Duodenal mucosa (tissue), 2 donors: ENCODE results near the gene TTC13.

Source experiments
- H3K27ac ChIP-seq: one replicate; pipeline ENCODE4 v1.7.0; 2013; ENCODE audit warnings: low read depth, low read length
- H3K27me3 ChIP-seq, 2 donors: one replicate each; pipeline ENCODE4 v1.7.0; 2013; ENCODE audit warnings: low read length in 2 of 2, control low read depth in 1 of 2; ENCODE audit not compliant: insufficient read depth in 2 of 2, control insufficient read depth in 1 of 2
- H3K36me3 ChIP-seq, 2 donors: one replicate each; pipeline ENCODE4 v1.7.0; 2013; ENCODE audit warnings: low read length in 2 of 2, control low read depth in 1 of 2; ENCODE audit not compliant: insufficient read depth in 2 of 2, control insufficient read depth in 1 of 2
- H3K4me1 ChIP-seq, 2 donors: one replicate each; pipeline ENCODE4 v1.7.0; 2013; ENCODE audit warnings: low read length in 2 of 2, control low read depth in 1 of 2; ENCODE audit not compliant: insufficient read depth in 2 of 2, control insufficient read depth in 1 of 2
- H3K4me3 ChIP-seq, 2 donors: one replicate each; pipeline ENCODE4 v1.7.0; 2013; ENCODE audit warnings: low read length in 2 of 2, low read depth in 1 of 2
- H3K9ac ChIP-seq, 2 donors: one replicate each; pipeline ENCODE4 v1.7.0; 2013; ENCODE audit warnings: low read length in 2 of 2, low read depth in 1 of 2
- H3K9me3 ChIP-seq, 2 donors: one replicate each; pipeline ENCODE4 v1.7.0; 2013; ENCODE audit warnings: low read length in 2 of 2, control low read depth in 1 of 2; ENCODE audit not compliant: control insufficient read depth in 1 of 2

Gene TTC13

DNA sequence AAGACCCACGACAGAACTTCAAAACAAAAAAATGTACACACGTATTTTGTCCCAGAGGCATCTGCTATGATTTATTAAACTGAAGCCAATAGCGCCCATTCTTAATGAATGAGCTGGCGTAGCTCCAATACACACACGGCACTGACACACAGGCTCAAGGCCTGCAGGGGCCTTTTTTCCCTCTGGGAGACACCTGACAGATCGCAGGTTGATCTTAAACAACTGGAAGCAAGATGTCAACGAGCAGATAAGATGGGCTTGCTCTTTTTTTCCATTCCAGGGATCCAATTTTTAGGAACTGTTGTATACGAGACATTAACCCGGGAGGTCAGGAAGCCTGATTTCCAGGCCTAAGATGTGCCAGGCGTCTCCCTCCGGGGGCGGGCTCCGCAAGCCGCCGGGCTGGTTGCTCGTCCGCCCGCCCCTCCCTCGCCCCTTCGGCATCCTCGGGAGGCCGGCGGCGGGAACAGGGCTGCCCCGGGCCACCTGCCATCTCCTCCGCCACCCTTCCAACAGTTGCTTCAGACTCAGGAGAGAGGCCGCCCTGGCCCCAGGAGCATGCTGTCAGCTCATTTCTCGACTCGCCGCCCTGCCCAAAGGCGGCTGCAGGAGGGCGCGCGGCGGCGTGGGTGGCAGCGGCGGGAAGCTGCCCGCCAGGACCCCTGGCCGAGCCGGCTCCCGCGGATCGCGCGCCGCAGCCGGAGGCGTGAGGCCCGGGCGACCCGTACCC is 735 bp downstream of the TTC13 start:
- Histone ChIP-seq H3K36me3 (peaks cover 9% of the 10 kb centered on the region in 2 donors), H3K4me3 (peak overlapping the region; percentile 73 to 95), H3K4me1 (peaks cover 17 to 28% of the 10 kb centered on the region in 2 donors), H3K27me3 (no peaks in the 10 kb centered on the region), H3K27ac (no peak overlapping the region), H3K9ac (peak overlapping the region; percentile 46 to 52), H3K9me3 (no peaks in the 10 kb centered on the region)

DNA sequence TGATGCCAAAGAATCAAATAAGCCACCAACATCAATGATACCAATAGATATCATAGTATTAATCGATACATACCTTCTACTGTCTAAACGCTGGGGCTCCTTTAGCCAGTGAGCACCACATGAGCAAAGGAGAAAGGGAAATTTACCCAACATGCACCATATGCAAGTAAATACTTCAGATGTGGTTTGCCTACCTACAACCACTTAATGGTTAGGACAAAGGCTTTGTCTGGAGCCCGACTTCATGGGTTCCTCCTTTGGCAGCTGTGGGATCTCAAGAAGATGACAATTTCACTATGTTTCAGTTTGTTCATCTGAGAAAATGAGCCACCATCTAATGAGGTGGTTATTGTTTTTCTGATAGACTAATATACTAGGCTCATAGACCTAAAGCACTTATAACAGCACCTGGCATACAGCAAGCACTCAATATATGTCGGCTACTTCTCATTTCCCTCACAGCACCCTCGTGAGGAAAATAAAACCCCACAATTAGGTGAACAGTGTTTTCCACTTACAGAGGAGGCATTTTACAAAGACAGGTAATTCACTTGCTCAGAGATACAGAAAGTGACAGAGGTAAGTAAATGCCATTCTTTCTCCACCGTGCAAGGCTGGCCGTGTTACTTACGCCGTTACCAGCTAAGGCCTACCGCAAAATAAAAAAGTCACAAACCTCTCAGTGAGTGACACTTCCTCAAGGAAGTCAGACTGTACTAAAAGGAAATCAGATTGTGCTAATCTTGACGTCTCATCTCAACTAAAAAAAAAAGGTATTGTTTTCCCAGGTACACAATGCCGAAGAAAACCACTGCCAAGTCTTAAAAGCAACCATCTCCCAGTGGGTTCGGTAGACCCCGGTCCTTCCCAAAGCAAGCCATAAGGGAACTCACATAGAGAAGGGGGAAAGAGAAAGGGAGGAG is 1.6 kb downstream of the TTC13 start:
- H3K9ac ChIP-seq: peak overlapping the region; percentile 12 to 46
- no peak overlapping the region for H3K27ac ChIP-seq
- peaks cover 17 to 36% of the 10 kb centered on the region in 2 donors for H3K4me1 ChIP-seq
- H3K36me3 ChIP-seq: peaks cover 9% of the 10 kb centered on the region in 2 donors
- no peaks in the 10 kb centered on the region for H3K9me3 ChIP-seq
- H3K27me3 ChIP-seq: no peaks in the 10 kb centered on the region
- peak overlapping the region; percentile 73 to 95 for H3K4me3 ChIP-seq

DNA sequence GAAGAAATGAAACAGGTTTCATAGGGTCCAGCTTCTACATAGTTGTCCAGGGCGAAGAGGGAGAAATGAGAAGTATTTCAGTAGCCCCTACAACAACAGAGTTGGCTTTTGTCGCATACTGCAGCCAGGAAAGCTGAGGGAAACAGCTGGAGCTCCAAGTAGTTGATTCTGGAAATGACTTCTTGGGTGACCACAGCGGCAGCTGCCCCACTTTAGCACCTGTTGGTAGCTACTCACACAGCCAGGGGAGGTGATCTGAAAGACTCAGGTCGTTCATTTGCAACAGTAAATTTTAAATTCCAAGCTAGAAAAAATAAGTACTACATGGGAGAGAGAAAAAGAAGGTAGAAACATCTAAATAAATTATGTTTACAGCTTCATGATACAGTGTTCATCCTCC is 2.3 kb downstream of the TTC13 start:
- Histone ChIP-seq H3K9ac (no peak overlapping the region), H3K4me3 (no peak overlapping the region), H3K27ac (no peak overlapping the region)

DNA sequence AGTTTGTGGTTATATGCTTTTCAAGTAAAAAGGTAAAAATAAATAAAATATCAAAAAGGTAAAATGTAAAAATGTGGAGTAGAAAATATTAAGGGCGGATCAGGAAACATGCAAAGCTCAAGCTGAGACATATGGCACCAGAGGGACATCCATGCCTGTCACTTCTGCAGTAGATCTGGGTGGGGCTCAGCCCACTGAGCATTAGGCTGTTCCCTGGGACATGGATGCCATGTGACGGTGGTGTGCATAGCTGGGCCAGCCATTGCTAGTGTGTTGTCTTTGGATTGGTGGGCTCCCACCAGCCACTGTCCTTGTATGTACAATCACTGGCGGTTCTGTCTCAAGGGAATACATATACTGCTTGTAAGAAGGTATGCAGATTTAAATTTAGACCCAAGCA is 3.0 kb downstream of the TTC13 start:
- Histone ChIP-seq H3K27me3 (no peaks in the 10 kb centered on the region), H3K27ac (no peak overlapping the region), H3K36me3 (peaks cover 9% of the 10 kb centered on the region in 2 donors), H3K9ac (no peak overlapping the region), H3K4me3 (no peak overlapping the region), H3K9me3 (no peaks in the 10 kb centered on the region), H3K4me1 (peaks cover 17 to 39% of the 10 kb centered on the region in 2 donors)

More for the DNA sequence above, 2.3 kb downstream of the TTC13 start:
- H3K36me3 ChIP-seq: peaks cover 9% of the 10 kb centered on the region in 2 donors
- H3K4me1 ChIP-seq: peaks cover 17 to 39% of the 10 kb centered on the region in 2 donors
- H3K9me3 ChIP-seq: no peaks in the 10 kb centered on the region
- no peaks in the 10 kb centered on the region for H3K27me3 ChIP-seq

DNA sequence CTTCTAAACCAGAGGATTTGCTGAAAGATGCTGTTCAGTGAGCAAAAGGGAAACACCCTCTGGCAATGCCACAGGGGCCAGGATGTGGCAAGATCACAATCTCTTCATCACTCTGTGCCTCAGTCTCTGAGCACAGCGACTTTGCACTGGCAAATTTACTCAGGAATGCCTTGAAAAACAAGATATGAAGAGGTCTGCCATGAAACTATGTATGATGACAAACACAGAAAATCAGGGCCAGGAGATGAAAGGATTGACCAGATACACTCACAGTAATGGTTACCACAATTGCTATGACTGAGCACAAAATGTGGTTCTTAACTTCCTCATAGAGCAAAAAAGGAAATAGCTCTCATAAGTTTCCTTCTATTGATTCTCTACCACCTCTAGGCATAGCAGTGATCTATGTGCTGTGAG is 5.8 kb downstream of the TTC13 start:
- no peak overlapping the region for H3K27ac ChIP-seq

DNA sequence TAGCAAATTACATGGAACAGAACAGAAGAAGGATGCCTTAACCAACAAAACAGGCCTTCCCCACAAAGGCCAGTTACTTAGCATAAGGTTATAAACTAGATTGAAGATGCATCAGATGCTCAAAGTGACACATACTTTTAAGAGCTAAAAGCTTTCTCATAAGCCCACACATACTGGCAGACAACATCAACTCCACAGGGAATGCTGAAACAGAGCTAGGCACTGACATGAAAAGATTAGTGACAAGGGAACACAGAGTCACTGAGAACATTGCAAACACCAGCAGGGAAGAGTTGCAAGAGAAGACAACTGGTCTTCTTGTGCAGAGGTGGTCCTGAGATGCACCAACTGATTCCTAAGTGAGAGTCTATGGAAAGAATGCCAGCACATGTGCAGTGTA is 6.9 kb downstream of the TTC13 start:
- H3K27ac ChIP-seq: no peak overlapping the region
- no peak overlapping the region for H3K9ac ChIP-seq
- H3K27me3 ChIP-seq: no peaks in the 10 kb centered on the region
- no peak overlapping the region for H3K4me3 ChIP-seq
- peaks cover 9 to 12% of the 10 kb centered on the region in 2 donors for H3K36me3 ChIP-seq
- no peaks in the 10 kb centered on the region for H3K9me3 ChIP-seq
- peaks cover 4 to 29% of the 10 kb centered on the region in 2 donors for H3K4me1 ChIP-seq

More for the DNA sequence above, 5.8 kb downstream of the TTC13 start:
- Histone ChIP-seq H3K36me3 (peaks cover 9 to 12% of the 10 kb centered on the region in 2 donors), H3K27me3 (no peaks in the 10 kb centered on the region), H3K9me3 (no peaks in the 10 kb centered on the region), H3K4me1 (peaks cover 12 to 37% of the 10 kb centered on the region in 2 donors), H3K4me3 (peak overlapping the region in 1 of 2 donors; percentile 4), H3K9ac (no peak overlapping the region)

DNA sequence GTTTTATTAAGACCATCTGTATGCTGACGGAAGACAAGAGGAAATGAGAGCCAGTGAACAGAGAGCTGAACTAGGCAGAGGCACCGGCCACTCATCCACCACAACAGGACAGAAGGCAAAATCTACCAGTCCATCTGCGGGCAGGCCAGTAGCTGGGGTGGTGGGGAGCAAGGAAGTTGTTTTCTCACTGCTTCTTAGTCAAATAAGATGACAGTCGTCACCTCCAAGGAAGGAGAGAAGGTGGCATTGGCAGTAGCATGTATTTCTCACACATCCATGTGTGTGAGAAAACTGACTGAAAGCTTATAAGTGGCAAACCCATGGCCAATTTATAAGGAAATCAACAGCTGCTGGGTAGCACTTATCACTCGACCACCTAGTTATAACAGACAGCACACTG is 8.2 kb downstream of the TTC13 start:
- H3K9me3 ChIP-seq: no peaks in the 10 kb centered on the region
- no peaks in the 10 kb centered on the region for H3K27me3 ChIP-seq
- H3K4me3 ChIP-seq: no peak overlapping the region
- peaks cover 0 to 3% of the 10 kb centered on the region in 2 donors for H3K36me3 ChIP-seq
- no peak overlapping the region for H3K27ac ChIP-seq
- no peak overlapping the region for H3K9ac ChIP-seq
- peaks cover 4 to 27% of the 10 kb centered on the region in 2 donors for H3K4me1 ChIP-seq

DNA sequence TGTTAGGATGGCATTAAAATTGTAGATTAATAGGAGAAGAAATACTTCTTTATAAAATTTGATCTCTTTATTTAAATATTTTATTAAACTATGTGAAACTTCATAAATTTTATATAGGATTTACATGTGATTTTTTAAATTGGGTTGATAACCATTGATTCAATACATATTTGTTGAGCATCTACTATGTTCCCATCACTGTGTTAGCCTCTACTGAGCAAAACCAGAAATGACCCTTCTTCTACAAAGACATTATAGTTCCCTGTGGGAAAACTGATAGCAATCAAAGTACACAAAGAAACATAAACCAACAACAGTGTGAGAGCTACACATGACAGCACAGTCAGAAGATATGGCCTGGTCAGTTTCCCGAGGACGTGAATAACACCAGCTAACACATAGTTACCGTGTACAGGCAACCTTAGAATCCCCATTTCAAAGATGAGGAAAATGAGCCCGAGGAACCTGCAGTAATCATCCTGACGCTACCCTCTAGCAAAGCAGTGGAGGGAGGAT is 12.2 kb downstream of the TTC13 start:
- Histone ChIP-seq H3K27me3 (no peaks in the 10 kb centered on the region), H3K9me3 (no peaks in the 10 kb centered on the region), H3K4me1 (peaks cover 4 to 9% of the 10 kb centered on the region in 2 donors), H3K36me3 (peaks cover 0 to 3% of the 10 kb centered on the region in 2 donors), H3K9ac (no peak overlapping the region), H3K4me3 (no peak overlapping the region), H3K27ac (no peak overlapping the region)

DNA sequence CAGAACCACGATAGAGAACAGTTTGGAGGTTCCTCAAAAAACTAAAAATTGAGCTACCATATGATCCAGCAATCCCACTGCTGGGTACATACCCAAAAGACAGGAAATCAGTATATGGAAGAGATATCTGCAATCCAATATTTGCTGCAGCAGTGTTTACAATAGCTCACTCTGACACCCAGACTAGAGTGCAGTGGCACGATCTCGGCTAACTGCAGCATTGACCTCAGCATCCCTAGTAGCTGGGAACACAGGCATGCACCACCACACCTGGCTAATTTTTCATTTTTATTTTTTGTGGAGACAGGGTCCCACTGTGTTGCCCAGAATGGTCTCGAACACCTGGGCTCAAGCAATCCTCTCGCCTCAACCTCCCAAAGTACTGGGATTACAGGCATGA is 13.1 kb downstream of the TTC13 start:
- peaks cover 4 to 9% of the 10 kb centered on the region in 2 donors for H3K4me1 ChIP-seq
- H3K36me3 ChIP-seq: peaks cover 0 to 3% of the 10 kb centered on the region in 2 donors
- no peak overlapping the region for H3K9ac ChIP-seq
- no peaks in the 10 kb centered on the region for H3K9me3 ChIP-seq
- no peak overlapping the region for H3K27ac ChIP-seq
- no peak overlapping the region for H3K4me3 ChIP-seq
- no peaks in the 10 kb centered on the region for H3K27me3 ChIP-seq

DNA sequence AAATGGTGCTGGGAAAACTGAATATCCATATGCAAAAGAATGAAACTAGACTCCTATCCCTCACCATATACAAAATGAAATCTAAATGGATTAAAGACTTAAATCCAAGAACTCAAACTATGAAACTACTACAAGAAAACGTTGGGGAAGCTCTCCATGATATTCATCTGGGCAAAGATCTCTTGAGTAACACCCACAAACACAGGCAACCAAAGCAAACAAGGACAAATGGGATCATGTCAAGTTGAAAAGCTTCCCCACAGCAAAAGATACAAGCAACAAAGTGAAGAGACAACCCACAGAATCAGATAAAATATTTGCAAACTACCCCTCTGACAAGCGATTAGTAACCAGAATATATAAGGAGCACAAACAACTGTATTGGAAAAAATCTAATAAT is 13.8 kb downstream of the TTC13 start:
- H3K4me3 ChIP-seq: no peak overlapping the region
- H3K36me3 ChIP-seq: no peaks in the 10 kb centered on the region
- H3K9ac ChIP-seq: no peak overlapping the region
- H3K27ac ChIP-seq: no peak overlapping the region
- no peaks in the 10 kb centered on the region for H3K9me3 ChIP-seq
- no peaks in the 10 kb centered on the region for H3K27me3 ChIP-seq
- H3K4me1 ChIP-seq: peaks cover 4 to 9% of the 10 kb centered on the region in 2 donors
